Ishikawa (cell line): ENCODE data around the gene TASP1.

ENCODE experiments used
- CEBPB ChIP-seq: IDR thresholded peaks from 2 replicates; pipeline ENCODE4 v1.6.1; 2012
- CREB1 ChIP-seq: IDR thresholded peaks from 2 replicates; pipeline ENCODE4 v1.6.1; 2012; ENCODE audit warnings: low read depth
- EGR1 ChIP-seq: IDR thresholded peaks from 2 replicates; pipeline ENCODE4 v1.6.1; 2012
- EP300 ChIP-seq: IDR thresholded peaks from 2 replicates; pipeline ENCODE4 v1.6.1; 2012; ENCODE audit warnings: borderline replicate concordance
- FOXM1 ChIP-seq: IDR thresholded peaks from 2 replicates; pipeline ENCODE4 v1.6.1; 2012; ENCODE audit warnings: low read depth, borderline replicate concordance
- MAX ChIP-seq: IDR thresholded peaks from 2 replicates; pipeline ENCODE4 v1.6.1; 2012
- NFIC ChIP-seq: IDR thresholded peaks from 2 replicates; pipeline ENCODE4 v1.6.1; 2012
- RAD21 ChIP-seq: IDR thresholded peaks from 2 replicates; pipeline ENCODE4 v1.6.1; 2012; ENCODE audit warnings: low read depth
- REST ChIP-seq: IDR thresholded peaks from 2 replicates; pipeline ENCODE4 v1.6.1; 2012; ENCODE audit warnings: low read depth, mild to moderate bottlenecking
- TAF1 ChIP-seq: IDR thresholded peaks from 2 replicates; pipeline ENCODE4 v1.6.1; 2012; ENCODE audit warnings: low read depth, mild to moderate bottlenecking
- TCF12 ChIP-seq: IDR thresholded peaks from 2 replicates; pipeline ENCODE4 v1.6.1; 2012; ENCODE audit warnings: low read depth
- TEAD4 ChIP-seq: IDR thresholded peaks from 2 replicates; pipeline ENCODE4 v1.6.1; 2012
- USF1 ChIP-seq: IDR thresholded peaks from 2 replicates; pipeline ENCODE4 v1.6.1; 2012
- YY1 ChIP-seq: IDR thresholded peaks from 2 replicates; pipeline ENCODE4 v1.6.1; 2012; ENCODE audit warnings: low read depth
- ZBTB7A ChIP-seq: IDR thresholded peaks from 2 replicates; pipeline ENCODE4 v1.6.1; 2012; ENCODE audit warnings: low read depth

TASP1 gene

GRCh38 chr20:13571662-13572061, 67.1 kb downstream of the TASP1 start:
- no peak for TF ChIP-seq TCF12
- no peak for TF ChIP-seq EP300
- no peak for TF ChIP-seq YY1
- no peak for TF ChIP-seq EGR1

- TF ChIP-seq TCF12 (no peak), CREB1 (no peak), MAX (no peak), EP300 (no peak), CEBPB (no peak), USF1 (no peak), REST (no peak), TAF1 (no peak), FOXM1 (no peak), YY1 (no peak)
These were observed 71.1 kb downstream of the TASP1 start for GRCh38 chr20:13567663-13568062.

GRCh38 chr20:13563854-13564253, 74.9 kb downstream of the TASP1 start:
- no peak for TF ChIP-seq YY1
- no peak for TF ChIP-seq ZBTB7A
- no peak for TF ChIP-seq REST
- TF ChIP-seq FOXM1 = no peak

GRCh38 chr20:13554706-13555105, 84.0 kb downstream of the TASP1 start:
- TF ChIP-seq USF1 (no peak), RAD21 (no peak), TAF1 (no peak), TCF12 (no peak), NFIC (no peak), EGR1 (no peak), CEBPB (no peak), ZBTB7A (no peak), CREB1 (no peak), TEAD4 (no peak), YY1 (no peak), FOXM1 (no peak), REST (no peak), EP300 (no peak), MAX (no peak)

- TF ChIP-seq NFIC (peak; percentile 69), USF1 (no peak)
These were observed 84.7 kb downstream of the TASP1 start for GRCh38 chr20:13554076-13554475.

GRCh38 chr20:13552061-13552460, 86.7 kb downstream of the TASP1 start:
- no peak for TF ChIP-seq CREB1
- no peak for TF ChIP-seq RAD21
